ENCODE data around the gene TUBB4B.

DNA sequence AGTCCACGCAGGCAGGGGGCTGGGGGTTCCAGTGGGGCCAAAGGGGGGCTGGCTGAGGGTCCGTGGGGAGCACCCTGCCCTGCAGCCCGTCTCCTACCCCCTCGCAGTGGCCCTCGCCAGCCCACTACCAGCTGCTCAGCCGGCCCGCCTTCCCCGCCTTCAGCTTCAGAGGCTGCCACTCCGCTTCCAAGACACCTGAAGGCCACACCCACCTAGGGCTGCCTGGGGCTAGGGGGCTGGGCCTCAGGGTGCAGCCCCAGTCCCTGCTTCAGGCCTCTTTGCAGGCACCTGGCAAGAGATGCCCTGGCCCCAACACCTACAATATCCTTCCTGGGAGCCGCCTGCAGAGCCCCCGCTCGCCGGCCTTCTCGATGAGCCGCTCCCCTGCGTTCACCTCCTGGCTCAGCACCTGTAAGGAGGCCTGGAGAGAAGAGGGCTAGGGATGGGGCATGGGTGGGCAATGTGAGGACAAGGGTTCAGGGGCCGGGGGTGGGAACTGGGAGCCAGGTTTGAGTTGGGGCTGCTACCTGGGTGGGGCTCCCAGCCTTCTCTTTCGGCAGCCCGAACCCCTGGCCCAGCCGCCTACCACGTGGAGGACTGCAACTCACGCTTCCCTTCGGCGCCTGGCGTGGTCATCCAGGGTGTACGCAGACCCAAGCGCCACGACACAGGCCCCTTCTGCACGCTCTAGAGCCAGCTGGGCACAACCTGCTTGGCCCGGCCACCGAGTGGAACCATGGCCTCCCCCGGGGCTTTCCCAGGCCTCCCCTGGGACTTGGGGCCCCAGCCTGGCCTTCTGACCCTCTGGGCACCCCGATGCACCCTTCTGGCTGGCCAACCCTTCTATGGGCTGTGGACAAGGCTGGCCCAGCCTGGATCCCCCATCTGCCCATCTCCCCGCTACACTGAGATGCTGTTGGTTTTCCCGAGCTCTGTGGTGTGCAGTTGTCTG is 11.7 kb downstream of the TUBB4B start:
- TF ChIP-seq, protein P1, sequence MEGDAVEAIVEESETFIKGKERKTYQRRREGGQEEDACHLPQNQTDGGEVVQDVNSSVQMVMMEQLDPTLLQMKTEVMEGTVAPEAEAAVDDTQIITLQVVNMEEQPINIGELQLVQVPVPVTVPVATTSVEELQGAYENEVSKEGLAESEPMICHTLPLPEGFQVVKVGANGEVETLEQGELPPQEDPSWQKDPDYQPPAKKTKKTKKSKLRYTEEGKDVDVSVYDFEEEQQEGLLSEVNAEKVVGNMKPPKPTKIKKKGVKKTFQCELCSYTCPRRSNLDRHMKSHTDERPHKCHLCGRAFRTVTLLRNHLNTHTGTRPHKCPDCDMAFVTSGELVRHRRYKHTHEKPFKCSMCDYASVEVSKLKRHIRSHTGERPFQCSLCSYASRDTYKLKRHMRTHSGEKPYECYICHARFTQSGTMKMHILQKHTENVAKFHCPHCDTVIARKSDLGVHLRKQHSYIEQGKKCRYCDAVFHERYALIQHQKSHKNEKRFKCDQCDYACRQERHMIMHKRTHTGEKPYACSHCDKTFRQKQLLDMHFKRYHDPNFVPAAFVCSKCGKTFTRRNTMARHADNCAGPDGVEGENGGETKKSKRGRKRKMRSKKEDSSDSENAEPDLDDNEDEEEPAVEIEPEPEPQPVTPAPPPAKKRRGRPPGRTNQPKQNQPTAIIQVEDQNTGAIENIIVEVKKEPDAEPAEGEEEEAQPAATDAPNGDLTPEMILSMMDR (IDR thresholded peaks at IDR 0.05): no peak
- no peak for TF ChIP-seq POLR2A (IDR thresholded peaks at IDR 0.05)
